Measurements from ENCODE around the gene SPAG16. TPM values are rescaled to one million over a fixed set of nuclear protein-coding genes. Genes with fewer than 3 reads are reported as not detected.

The SPAG16 gene
- total RNA-seq, 1 experiment from 2014 or later, result 17.2 TPM

DNA sequence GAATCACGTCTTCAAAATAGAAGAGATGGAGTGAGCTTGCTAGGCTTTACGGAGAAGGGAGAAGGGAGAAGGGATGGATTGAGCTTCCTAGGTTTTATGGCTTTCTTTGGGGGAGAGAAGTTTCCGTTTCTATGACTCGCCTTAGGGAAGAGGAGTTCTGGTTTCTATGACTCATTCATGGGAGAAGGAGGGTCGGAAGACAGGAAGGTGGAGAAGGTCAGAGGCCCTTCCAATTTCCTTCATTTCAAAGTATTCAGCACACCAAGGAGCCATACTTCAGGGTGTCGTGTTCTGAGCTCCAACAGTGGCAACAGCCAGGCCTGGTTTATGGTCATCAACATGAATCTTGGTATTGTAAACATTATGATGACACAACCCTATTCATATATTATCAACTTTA is 841.9 kb downstream of the SPAG16 start:
- Histone ChIP-seq H3K27ac (ENCODE audit: low read length) (peak overlapping the region; percentile 28), H3F3A (ENCODE audit: low read length, unreplicated experiment) (no peaks in the 10 kb centered on the region), H3K4me2 (ENCODE audit: low read length) (peak overlapping the region; percentile 32), H3K9me2 (replicated peaks; ENCODE audit: low read length) (no peaks in the 10 kb centered on the region), H4K20me1 (ENCODE audit: low read length) (no peaks in the 10 kb centered on the region), H3K27me3 (ENCODE audit: low read length) (no peaks in the 10 kb centered on the region), H3K9me3 (ENCODE audit: low read length) (no peaks in the 10 kb centered on the region), H3K9ac (ENCODE audit: low read length) (no peak overlapping the region), H2AFZ (ENCODE audit: low read length) (no peak overlapping the region), H3K36me3 (ENCODE audit: low read depth, low read length) (no peaks in the 10 kb centered on the region), H3K79me2 (ENCODE audit: low read length) (no peaks in the 10 kb centered on the region), H3K4me3 (ENCODE audit: low read length) (no peak overlapping the region), H3K4me1 (ENCODE audit: insufficient read depth, low read length) (peaks cover 36% of the 10 kb centered on the region)
- DNase-seq (peak; percentile 89), ATAC-seq (peak; percentile 96)
- intact Hi-C loops (cut with micrococcal nuclease), result loop anchor here (5.0 kb wide), 1 partner anchor 271 kb away; no protein-coding TSS in a partner anchor
- ChIA-PET CTCF (no interaction called here), POLR2A (ENCODE audit: unreplicated experiment) (interaction anchor here (0.6 kb wide), 1 partner anchor 299 kb away, joined by 5 read pairs; no protein-coding TSS in a partner anchor)
- TF ChIP-seq EZH2 (IDR thresholded peaks at IDR 0.05; ENCODE audit: low read length, unreplicated experiment), result no peak
- TF ChIP-seq EZH2phosphoT487 (IDR thresholded peaks at IDR 0.05; ENCODE audit: borderline replicate concordance, low read length), result no peak
- TF ChIP-seq CTCF (conservative IDR thresholded peaks at IDR 0.05; ENCODE audit: low read depth, low read length), result no peak
- BruUV-seq (replicated peaks), result no TSS peak

- Histone ChIP-seq H3K27me3 (ENCODE audit: low read length) (no peaks in the 10 kb centered on the region), H3K4me1 (ENCODE audit: insufficient read depth, low read length) (peaks cover 36% of the 10 kb centered on the region), H2AFZ (ENCODE audit: low read length) (no peak overlapping the region), H3K36me3 (ENCODE audit: low read depth, low read length) (no peaks in the 10 kb centered on the region), H4K20me1 (ENCODE audit: low read length) (no peaks in the 10 kb centered on the region), H3K27ac (ENCODE audit: low read length) (no peak overlapping the region), H3K79me2 (ENCODE audit: low read length) (no peaks in the 10 kb centered on the region), H3K4me3 (ENCODE audit: low read length) (no peak overlapping the region), H3K9ac (ENCODE audit: low read length) (no peak overlapping the region), H3F3A (ENCODE audit: low read length, unreplicated experiment) (no peaks in the 10 kb centered on the region), H3K4me2 (ENCODE audit: low read length) (no peak overlapping the region), H3K9me3 (ENCODE audit: low read length) (no peaks in the 10 kb centered on the region), H3K9me2 (replicated peaks; ENCODE audit: low read length) (no peaks in the 10 kb centered on the region)
- DNase-seq, result no peak
- BruUV-seq (replicated peaks), result no TSS peak
- CTCF ChIA-PET, result interaction anchor here (0.6 kb wide), 1 partner anchor 146 kb away, joined by 3 read pairs; no protein-coding TSS in a partner anchor
- ATAC-seq, result no peak
- POLR2A ChIA-PET (ENCODE audit: unreplicated experiment), result interaction anchor here (0.7 kb wide), 1 partner anchor 58 kb away, joined by 3 read pairs; no protein-coding TSS in a partner anchor
- TF ChIP-seq CTCF (conservative IDR thresholded peaks at IDR 0.05; ENCODE audit: low read depth, low read length) (no peak), EZH2phosphoT487 (IDR thresholded peaks at IDR 0.05; ENCODE audit: borderline replicate concordance, low read length) (no peak), EZH2 (IDR thresholded peaks at IDR 0.05; ENCODE audit: low read length, unreplicated experiment) (no peak)
- intact Hi-C loops (cut with micrococcal nuclease), result loop anchor here (5.0 kb wide), 1 partner anchor 270 kb away; no protein-coding TSS in a partner anchor
These were observed 842.9 kb downstream of the SPAG16 start for GRCh38 chr2:214127170-214127569.

GRCh38 chr2:214127571-214127970 is 843.3 kb downstream of the SPAG16 start:
- Histone ChIP-seq H4K20me1 (ENCODE audit: low read length) (no peaks in the 10 kb centered on the region), H3K79me2 (ENCODE audit: low read length) (no peaks in the 10 kb centered on the region), H3F3A (ENCODE audit: low read length, unreplicated experiment) (no peaks in the 10 kb centered on the region), H2AFZ (ENCODE audit: low read length) (no peak overlapping the region), H3K27ac (ENCODE audit: low read length) (no peak overlapping the region), H3K4me1 (ENCODE audit: insufficient read depth, low read length) (peaks cover 36% of the 10 kb centered on the region), H3K4me2 (ENCODE audit: low read length) (no peak overlapping the region), H3K9me2 (replicated peaks; ENCODE audit: low read length) (no peaks in the 10 kb centered on the region), H3K9me3 (ENCODE audit: low read length) (no peaks in the 10 kb centered on the region), H3K4me3 (ENCODE audit: low read length) (no peak overlapping the region), H3K27me3 (ENCODE audit: low read length) (no peaks in the 10 kb centered on the region), H3K9ac (ENCODE audit: low read length) (no peak overlapping the region), H3K36me3 (ENCODE audit: low read depth, low read length) (no peaks in the 10 kb centered on the region)
- ATAC-seq (peak; percentile 41), DNase-seq (peak; percentile 55)
- no peak for TF ChIP-seq EZH2phosphoT487 (IDR thresholded peaks at IDR 0.05; ENCODE audit: borderline replicate concordance, low read length)
- CTCF ChIA-PET, result no interaction called here
- intact Hi-C loops (cut with micrococcal nuclease), result loop anchor here (5.0 kb wide), 1 partner anchor 270 kb away; no protein-coding TSS in a partner anchor
- BruUV-seq (replicated peaks), result no TSS peak
- POLR2A ChIA-PET (ENCODE audit: unreplicated experiment), result interaction anchor here (0.7 kb wide), 1 partner anchor 58 kb away, joined by 3 read pairs; no protein-coding TSS in a partner anchor
